Measurements from ENCODE around the gene ATCAY.
"Not testable (repeated sequence)": the region's sequence is repeated elsewhere in the genome, so short reads cannot be mapped to it uniquely, and the experiment has no call there.

ATCAY gene

DNA sequence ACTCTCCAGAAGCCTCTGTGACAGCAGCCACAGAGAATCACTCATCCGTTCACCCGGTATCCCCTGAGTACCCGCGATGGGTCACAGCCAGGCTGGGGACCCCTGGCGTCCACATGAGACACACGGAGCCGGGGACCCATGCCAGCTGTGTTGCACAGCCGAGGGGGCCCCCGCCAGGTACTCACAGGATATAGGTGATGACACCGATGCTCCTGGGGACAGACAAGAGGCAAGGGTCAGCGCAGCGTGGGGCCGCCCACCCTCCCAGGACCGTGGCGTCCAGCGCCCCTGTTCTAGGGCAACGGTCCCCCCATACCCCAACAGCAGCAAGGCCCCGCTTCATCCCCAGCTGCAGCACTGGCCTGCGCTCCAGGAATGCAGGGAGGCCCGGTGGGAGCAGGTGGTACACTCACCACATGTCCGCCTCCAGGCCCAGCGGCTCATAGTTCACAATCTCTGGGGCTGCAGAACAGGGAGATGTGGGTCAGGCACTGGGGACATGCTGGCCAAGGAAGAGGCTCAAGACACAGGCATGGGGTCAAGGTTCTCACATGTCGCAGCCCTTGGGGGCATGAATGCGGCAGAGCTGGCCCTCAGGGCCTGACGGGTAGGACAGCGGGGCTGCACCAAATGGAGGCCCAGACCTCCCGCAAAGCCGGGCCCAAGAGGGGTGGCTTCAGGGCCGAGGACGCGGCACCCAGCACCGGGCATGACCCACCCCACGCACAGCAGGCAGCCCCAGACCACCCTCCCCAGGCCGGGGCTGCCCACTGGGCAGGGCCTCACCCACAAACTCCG, 83.2 kb downstream of the ATCAY start:
- Histone ChIP-seq H3K4me2 (ENCODE audit: low read depth, low read length, poor library complexity, severe bottlenecking) (no peak overlapping the region), H2AFZ (ENCODE audit: low read length) (no peak overlapping the region), H3K27me3 (ENCODE audit: insufficient read depth, low read length, poor library complexity, severe bottlenecking) (no peaks in the 10 kb centered on the region), H3K36me3 (ENCODE audit: insufficient read depth, low read length) (peaks cover 9% of the 10 kb centered on the region; the same call in 1 of the 2 replicates), H3F3A (ENCODE audit: low read depth) (no peaks in the 10 kb centered on the region), H3K4me1 (ENCODE audit: insufficient read depth, low read length, poor library complexity, severe bottlenecking) (peaks cover 2% of the 10 kb centered on the region), H3K9ac (ENCODE audit: low read depth, low read length, poor library complexity, severe bottlenecking) (no peak overlapping the region), H3K9me2 (replicated peaks; ENCODE audit: low read depth, low read length) (no peaks in the 10 kb centered on the region), H3K4me3 (ENCODE audit: low read length, poor library complexity, severe bottlenecking) (no peak overlapping the region), H4K20me1 (ENCODE audit: insufficient read depth, low read length, poor library complexity, severe bottlenecking) (peaks cover 2% of the 10 kb centered on the region), H3K9me3 (ENCODE audit: insufficient read depth, low read depth, low read length) (no peaks in the 10 kb centered on the region), H3K79me2 (ENCODE audit: insufficient read depth, low read length) (peaks cover 7% of the 10 kb centered on the region; the same call in 1 of the 2 replicates)
- TF ChIP-seq EZH2phosphoT487 (IDR thresholded peaks at IDR 0.05; ENCODE audit: borderline replicate concordance) = no peak
- TF ChIP-seq, protein P1, sequence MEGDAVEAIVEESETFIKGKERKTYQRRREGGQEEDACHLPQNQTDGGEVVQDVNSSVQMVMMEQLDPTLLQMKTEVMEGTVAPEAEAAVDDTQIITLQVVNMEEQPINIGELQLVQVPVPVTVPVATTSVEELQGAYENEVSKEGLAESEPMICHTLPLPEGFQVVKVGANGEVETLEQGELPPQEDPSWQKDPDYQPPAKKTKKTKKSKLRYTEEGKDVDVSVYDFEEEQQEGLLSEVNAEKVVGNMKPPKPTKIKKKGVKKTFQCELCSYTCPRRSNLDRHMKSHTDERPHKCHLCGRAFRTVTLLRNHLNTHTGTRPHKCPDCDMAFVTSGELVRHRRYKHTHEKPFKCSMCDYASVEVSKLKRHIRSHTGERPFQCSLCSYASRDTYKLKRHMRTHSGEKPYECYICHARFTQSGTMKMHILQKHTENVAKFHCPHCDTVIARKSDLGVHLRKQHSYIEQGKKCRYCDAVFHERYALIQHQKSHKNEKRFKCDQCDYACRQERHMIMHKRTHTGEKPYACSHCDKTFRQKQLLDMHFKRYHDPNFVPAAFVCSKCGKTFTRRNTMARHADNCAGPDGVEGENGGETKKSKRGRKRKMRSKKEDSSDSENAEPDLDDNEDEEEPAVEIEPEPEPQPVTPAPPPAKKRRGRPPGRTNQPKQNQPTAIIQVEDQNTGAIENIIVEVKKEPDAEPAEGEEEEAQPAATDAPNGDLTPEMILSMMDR (conservative IDR thresholded peaks at IDR 0.05; ENCODE audit: low read length) = no peak

DNA sequence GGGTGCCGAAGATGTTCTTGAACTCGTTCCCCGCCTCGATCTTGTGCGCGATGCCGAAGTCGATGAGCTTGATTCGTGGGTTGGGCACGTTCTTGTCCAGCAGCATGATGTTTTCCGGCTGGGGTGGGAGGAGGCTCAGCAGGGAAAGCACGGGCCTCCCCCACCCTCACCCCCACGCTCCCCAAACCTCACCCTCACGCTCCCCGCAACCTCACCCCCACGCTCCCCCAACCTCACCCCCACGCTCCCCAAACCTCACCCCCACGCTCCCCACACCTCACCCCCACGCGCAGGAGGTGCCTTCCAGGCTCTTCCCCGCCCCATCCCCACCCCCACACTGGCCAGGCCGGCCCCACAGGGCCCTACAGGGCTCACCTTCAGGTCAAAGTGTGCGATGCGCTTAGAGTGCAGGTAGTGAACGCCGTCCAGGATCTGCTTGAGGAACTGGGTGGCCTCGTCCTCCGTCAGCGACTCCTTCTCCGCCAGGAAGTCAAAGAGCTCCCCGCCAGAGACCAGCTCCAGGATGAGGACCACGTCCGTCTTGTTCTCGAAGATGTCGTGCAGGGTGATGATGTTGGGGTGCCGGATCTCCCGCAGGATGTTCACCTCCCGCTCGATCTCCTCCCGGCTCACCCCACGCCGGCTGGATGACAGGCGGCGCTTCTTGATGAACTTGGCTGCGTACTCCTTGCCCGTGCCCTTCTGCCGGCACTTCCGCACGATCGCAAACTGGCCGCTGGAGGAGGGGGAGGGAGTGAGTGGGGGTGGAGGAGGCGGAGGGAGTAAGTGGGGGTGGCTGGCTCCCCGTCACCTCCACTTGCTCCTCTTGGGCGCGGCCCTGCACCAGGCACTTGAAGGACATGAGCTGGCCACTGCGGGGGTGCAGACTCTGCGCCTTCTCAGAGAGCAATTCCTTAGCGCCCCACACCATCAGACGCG, 84.0 kb downstream of the ATCAY start:
- Histone ChIP-seq H3K4me2 (ENCODE audit: low read depth, low read length, poor library complexity, severe bottlenecking) (no peak overlapping the region), H3F3A (ENCODE audit: low read depth) (no peaks in the 10 kb centered on the region), H3K27me3 (ENCODE audit: insufficient read depth, low read length, poor library complexity, severe bottlenecking) (no peaks in the 10 kb centered on the region), H3K9ac (ENCODE audit: low read depth, low read length, poor library complexity, severe bottlenecking) (no peak overlapping the region), H3K36me3 (ENCODE audit: insufficient read depth, low read length) (peaks cover 9% of the 10 kb centered on the region; the same call in 1 of the 2 replicates), H3K9me2 (replicated peaks; ENCODE audit: low read depth, low read length) (no peaks in the 10 kb centered on the region), H3K9me3 (ENCODE audit: insufficient read depth, low read depth, low read length) (no peaks in the 10 kb centered on the region), H3K79me2 (ENCODE audit: insufficient read depth, low read length) (peaks cover 16% of the 10 kb centered on the region; the same call in 1 of the 2 replicates), H3K4me3 (ENCODE audit: low read length, poor library complexity, severe bottlenecking) (no peak overlapping the region), H4K20me1 (ENCODE audit: insufficient read depth, low read length, poor library complexity, severe bottlenecking) (peaks cover 11% of the 10 kb centered on the region), H3K4me1 (ENCODE audit: insufficient read depth, low read length, poor library complexity, severe bottlenecking) (peaks cover 10% of the 10 kb centered on the region), H2AFZ (ENCODE audit: low read length) (no peak overlapping the region)
- TF ChIP-seq, protein P1 (conservative IDR thresholded peaks at IDR 0.05; ENCODE audit: low read length) = no peak
- TF ChIP-seq EZH2phosphoT487 (IDR thresholded peaks at IDR 0.05; ENCODE audit: borderline replicate concordance) = no peak

DNA sequence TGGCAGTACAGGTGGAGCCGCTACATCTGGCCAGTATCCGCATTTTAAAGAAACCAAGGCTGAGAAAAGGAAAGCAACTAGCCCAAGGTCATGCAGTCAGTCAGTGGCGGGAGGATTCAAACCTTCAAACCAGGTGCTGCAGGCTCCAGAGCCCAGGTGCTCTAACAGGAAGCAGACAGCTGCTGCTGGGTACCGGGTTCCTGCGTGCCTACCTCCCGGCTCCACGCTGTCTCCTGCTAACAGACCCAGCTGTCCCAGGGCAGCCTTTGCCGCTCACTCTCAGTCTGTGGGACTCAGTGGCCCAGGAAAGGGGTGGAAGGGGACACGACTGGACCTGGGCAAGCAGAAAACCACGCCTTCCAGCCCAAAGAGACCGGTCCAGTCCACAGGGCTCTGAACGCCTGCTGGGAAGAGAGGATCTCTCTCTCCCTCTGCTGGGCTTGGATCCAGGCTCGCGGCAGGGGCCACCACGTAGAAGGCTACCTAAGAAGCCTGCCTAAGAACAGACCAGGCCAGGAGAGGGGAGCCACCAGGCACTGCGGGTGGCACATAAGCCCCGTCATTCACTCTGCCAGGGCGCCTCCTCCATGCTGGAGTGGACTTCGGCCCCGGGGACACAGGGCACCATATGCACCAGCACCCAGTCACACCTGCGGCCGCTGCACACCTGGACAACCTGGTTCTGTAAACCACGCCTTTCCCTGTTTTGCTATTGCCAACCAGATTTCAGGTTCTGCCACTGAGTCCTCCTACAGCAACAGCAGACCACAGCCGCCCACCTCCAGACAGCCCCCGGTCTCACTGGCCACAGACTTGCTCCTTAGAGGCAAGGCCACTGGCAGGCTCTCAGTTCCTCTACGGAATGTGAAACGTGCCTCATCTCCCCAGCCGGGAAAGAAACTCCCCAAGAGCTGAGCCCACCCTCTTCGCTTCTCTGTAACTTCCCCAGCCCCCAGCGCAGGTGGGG, 85.8 kb downstream of the ATCAY start:
- Histone ChIP-seq H3K4me1 (ENCODE audit: insufficient read depth, low read length, poor library complexity, severe bottlenecking) (peaks cover 19% of the 10 kb centered on the region), H3K9me3 (ENCODE audit: insufficient read depth, low read depth, low read length) (no peaks in the 10 kb centered on the region), H3K9me2 (replicated peaks; ENCODE audit: low read depth, low read length) (no peaks in the 10 kb centered on the region), H3K4me3 (ENCODE audit: low read length, poor library complexity, severe bottlenecking) (no peak overlapping the region), H3F3A (ENCODE audit: low read depth) (peaks cover 1% of the 10 kb centered on the region; the same call in 1 of the 2 replicates), H3K79me2 (ENCODE audit: insufficient read depth, low read length) (peaks cover 29% of the 10 kb centered on the region), H3K4me2 (ENCODE audit: low read depth, low read length, poor library complexity, severe bottlenecking) (no peak overlapping the region), H3K36me3 (ENCODE audit: insufficient read depth, low read length) (peaks cover 5% of the 10 kb centered on the region; the same call in 1 of the 2 replicates), H4K20me1 (ENCODE audit: insufficient read depth, low read length, poor library complexity, severe bottlenecking) (peaks cover 24% of the 10 kb centered on the region), H3K9ac (ENCODE audit: low read depth, low read length, poor library complexity, severe bottlenecking) (no peak overlapping the region), H3K27me3 (ENCODE audit: insufficient read depth, low read length, poor library complexity, severe bottlenecking) (no peaks in the 10 kb centered on the region), H2AFZ (ENCODE audit: low read length) (no peak overlapping the region)
- TF ChIP-seq, protein P1 (conservative IDR thresholded peaks at IDR 0.05; ENCODE audit: low read length) = no peak
- TF ChIP-seq EZH2phosphoT487 (IDR thresholded peaks at IDR 0.05; ENCODE audit: borderline replicate concordance) = no peak

DNA sequence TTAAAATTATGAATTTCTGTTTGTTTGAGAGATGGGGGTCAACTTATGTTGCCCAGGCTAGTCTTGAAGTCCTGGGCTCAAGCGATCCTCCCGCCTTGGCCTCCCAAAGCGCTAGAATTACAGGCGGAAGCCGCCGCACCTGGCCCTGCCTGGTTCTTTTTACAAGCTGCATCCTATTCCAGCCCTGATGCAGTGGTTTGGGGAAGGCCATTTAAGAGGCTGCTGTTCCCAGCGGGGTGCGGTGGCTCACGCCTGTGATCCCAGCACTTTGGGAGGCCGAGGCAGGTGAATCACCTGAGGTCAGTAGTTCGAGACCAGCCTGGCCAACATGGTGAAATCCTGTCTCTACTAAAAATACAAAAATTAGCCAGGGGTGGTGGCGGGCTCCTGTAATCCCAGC, 87.5 kb downstream of the ATCAY start:
- H3K9me3 ChIP-seq (ENCODE audit: insufficient read depth, low read depth, low read length); H2AFZ ChIP-seq (ENCODE audit: low read length); H3K4me2 ChIP-seq (ENCODE audit: low read depth, low read length, poor library complexity, severe bottlenecking); H3K36me3 ChIP-seq (ENCODE audit: insufficient read depth, low read length); H3F3A ChIP-seq (ENCODE audit: low read depth); H3K9me2 ChIP-seq (replicated peaks; ENCODE audit: low read depth, low read length); H3K9ac ChIP-seq (ENCODE audit: low read depth, low read length, poor library complexity, severe bottlenecking); H3K27me3 ChIP-seq (ENCODE audit: insufficient read depth, low read length, poor library complexity, severe bottlenecking); H3K4me3 ChIP-seq (ENCODE audit: low read length, poor library complexity, severe bottlenecking): not testable (repeated sequence)
- Histone ChIP-seq H3K4me1 (ENCODE audit: insufficient read depth, low read length, poor library complexity, severe bottlenecking) (peaks cover 20% of the 10 kb centered on the region), H3K79me2 (ENCODE audit: insufficient read depth, low read length) (peaks cover 29% of the 10 kb centered on the region), H4K20me1 (ENCODE audit: insufficient read depth, low read length, poor library complexity, severe bottlenecking) (peaks cover 27% of the 10 kb centered on the region)
